Measurements from ENCODE around the gene TRMT10A. TPM values are rescaled to one million over a fixed set of nuclear protein-coding genes. Genes with fewer than 3 reads are reported as not detected.

The TRMT10A gene
- total RNA-seq, 1 donor from 2014 or later, result 15.6 TPM

DNA sequence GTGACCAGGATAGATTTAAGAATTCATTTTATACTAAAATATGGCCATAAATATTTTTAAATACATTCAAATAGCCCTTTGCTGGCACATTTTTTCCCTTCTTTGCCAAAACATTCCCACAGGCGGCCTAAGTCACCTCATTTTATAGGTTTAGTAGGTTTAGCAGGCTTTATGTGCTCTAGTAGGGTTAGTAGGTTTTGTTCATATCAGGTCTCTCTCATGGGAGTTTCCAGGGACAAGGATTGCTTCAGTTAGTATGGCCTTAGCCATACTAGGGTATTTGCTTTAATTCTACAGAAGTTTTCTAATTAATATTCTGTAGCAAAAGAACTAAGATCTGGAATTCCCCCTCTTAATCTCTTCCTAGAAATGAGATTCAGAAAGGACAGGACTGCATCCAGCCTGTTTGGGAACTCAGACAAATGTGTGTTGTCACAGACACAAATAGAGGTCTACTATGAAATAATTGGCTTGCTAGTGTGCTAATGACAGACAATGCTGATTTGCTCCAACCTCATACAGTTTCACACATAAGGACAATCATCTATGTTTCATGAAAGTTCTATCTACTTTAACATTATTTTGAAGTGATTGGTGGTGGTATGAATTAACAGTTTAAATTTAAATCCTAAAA lies 10.0 kb upstream of the TRMT10A start:
- Histone ChIP-seq H3K27ac (no peak overlapping the region), H3K4me3 (no peak overlapping the region), H3K36me3 (no peaks in the 10 kb centered on the region), H3K79me2 (ENCODE audit: low read depth) (no peaks in the 10 kb centered on the region), H4K20me1 (ENCODE audit: low read depth) (no peaks in the 10 kb centered on the region), H3K9ac (no peak overlapping the region), H3F3A (ENCODE audit: low read depth) (no peaks in the 10 kb centered on the region), H2AFZ (replicated peaks) (peak overlapping the region; percentile 4), H3K4me1 (peaks cover 13% of the 10 kb centered on the region), H3K27me3 (peaks cover 9% of the 10 kb centered on the region), H3K9me3 (ENCODE audit: low read depth) (no peaks in the 10 kb centered on the region), H3K4me2 (no peak overlapping the region)
- Mint-ChIP-seq H3K27me3 (ENCODE audit: insufficient read depth, low read depth) (no peaks in the 10 kb centered on the region), H3K36me3 (no peaks in the 10 kb centered on the region), H3K27ac (peak overlapping the region; percentile 74), H3K9me3 (no peaks in the 10 kb centered on the region), H3K4me1 (peaks cover 11% of the 10 kb centered on the region), H3K4me3 (no peak overlapping the region)
- no peak for DNase-seq (ENCODE audit: low spot score)
- TF ChIP-seq CTCF (IDR thresholded peaks at IDR 0.05) (no peak), EZH2phosphoT487 (IDR thresholded peaks at IDR 0.05) (no peak), EZH2 (IDR thresholded peaks at IDR 0.05) (no peak)

DNA sequence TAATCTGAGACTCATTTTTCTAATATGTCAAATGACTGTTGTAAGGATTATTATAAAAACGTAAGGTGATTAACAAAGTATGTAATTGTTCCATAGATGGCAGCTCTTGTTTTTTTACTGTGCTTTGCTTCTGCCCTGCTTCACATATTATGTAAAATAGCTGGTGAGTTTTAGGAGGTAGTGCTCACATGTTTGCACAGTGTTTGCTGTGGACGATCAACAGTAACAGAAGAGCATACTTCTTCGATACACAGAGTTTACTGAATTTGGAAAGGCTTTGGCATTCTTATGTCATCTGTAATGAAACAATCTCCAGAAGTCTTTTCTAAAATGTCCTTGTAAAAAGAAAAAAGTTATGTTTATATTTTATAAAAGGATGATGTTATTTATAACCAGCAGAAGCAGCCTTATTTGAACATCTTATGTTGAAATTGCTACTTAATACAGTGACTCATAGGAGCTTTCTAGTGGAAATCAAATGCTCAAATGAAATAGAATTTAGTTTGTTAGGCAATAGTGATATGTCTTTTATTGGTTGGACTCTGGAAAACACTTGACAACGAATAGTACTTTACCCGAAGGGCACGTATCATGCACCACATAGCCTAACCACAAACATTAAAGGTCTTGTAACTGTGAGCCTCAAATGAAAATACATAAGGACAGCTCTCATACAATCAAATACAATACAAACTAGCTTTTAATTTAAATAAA lies 8.8 kb upstream of the TRMT10A start:
- Histone ChIP-seq H3K4me3 (no peak overlapping the region), H3K27ac (no peak overlapping the region), H3K36me3 (no peaks in the 10 kb centered on the region), H3K9me3 (ENCODE audit: low read depth) (no peaks in the 10 kb centered on the region), H4K20me1 (ENCODE audit: low read depth) (no peaks in the 10 kb centered on the region), H3K4me1 (peaks cover 13% of the 10 kb centered on the region), H3F3A (ENCODE audit: low read depth) (no peaks in the 10 kb centered on the region), H3K9ac (no peak overlapping the region), H3K4me2 (no peak overlapping the region), H3K27me3 (peaks cover 9% of the 10 kb centered on the region), H3K79me2 (ENCODE audit: low read depth) (no peaks in the 10 kb centered on the region), H2AFZ (replicated peaks) (no peak overlapping the region)
- TF ChIP-seq EZH2phosphoT487 (IDR thresholded peaks at IDR 0.05) (no peak), EZH2 (IDR thresholded peaks at IDR 0.05) (no peak), CTCF (IDR thresholded peaks at IDR 0.05) (no peak)
- no peak for DNase-seq (ENCODE audit: low spot score)
- no peak overlapping the region for H3K27ac Mint-ChIP-seq
- no peak overlapping the region for H3K4me3 Mint-ChIP-seq
- H3K4me1 Mint-ChIP-seq, result peaks cover 11% of the 10 kb centered on the region
- H3K27me3 Mint-ChIP-seq (ENCODE audit: insufficient read depth, low read depth), result peaks cover 4% of the 10 kb centered on the region
- H3K36me3 Mint-ChIP-seq, result no peaks in the 10 kb centered on the region
- H3K9me3 Mint-ChIP-seq, result no peaks in the 10 kb centered on the region

DNA sequence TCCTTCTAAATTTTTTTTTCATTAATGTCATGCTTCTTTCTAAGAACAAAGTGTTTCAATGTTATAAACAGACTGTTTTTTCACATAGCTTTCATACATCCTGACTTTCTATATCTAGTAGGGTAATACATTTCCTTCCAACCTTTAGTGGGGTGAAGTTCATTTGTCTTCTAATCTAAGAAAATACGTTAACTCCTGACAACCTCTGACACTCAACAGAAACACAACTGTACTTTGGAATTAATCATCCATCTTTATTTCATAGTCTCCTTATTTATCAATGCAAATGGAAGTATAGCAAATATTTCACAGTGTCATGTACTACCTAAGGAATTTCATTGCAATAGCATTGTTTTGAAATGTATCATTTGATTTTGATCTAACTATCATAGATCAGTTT lies 8.0 kb upstream of the TRMT10A start:
- Histone ChIP-seq H3K9ac (no peak overlapping the region), H2AFZ (replicated peaks) (no peak overlapping the region), H3K36me3 (no peaks in the 10 kb centered on the region), H3K79me2 (ENCODE audit: low read depth) (no peaks in the 10 kb centered on the region), H3K4me1 (peaks cover 13% of the 10 kb centered on the region), H3K27me3 (peaks cover 9% of the 10 kb centered on the region), H3K27ac (no peak overlapping the region), H4K20me1 (ENCODE audit: low read depth) (no peaks in the 10 kb centered on the region), H3F3A (ENCODE audit: low read depth) (no peaks in the 10 kb centered on the region), H3K4me2 (no peak overlapping the region), H3K9me3 (ENCODE audit: low read depth) (no peaks in the 10 kb centered on the region), H3K4me3 (no peak overlapping the region)
- TF ChIP-seq EZH2phosphoT487 (IDR thresholded peaks at IDR 0.05), result no peak
- Mint-ChIP-seq H3K27me3 (ENCODE audit: insufficient read depth, low read depth) (peaks cover 4% of the 10 kb centered on the region), H3K4me1 (peaks cover 11% of the 10 kb centered on the region), H3K27ac (no peak overlapping the region), H3K36me3 (no peaks in the 10 kb centered on the region), H3K9me3 (no peaks in the 10 kb centered on the region), H3K4me3 (no peak overlapping the region)
- no peak for DNase-seq (ENCODE audit: low spot score)

- Histone ChIP-seq H3K27ac (no peak overlapping the region), H3K27me3 (peaks cover 5% of the 10 kb centered on the region), H3K4me3 (peak overlapping the region; percentile 63), H3K36me3 (no peaks in the 10 kb centered on the region), H3F3A (ENCODE audit: low read depth) (peaks cover 9% of the 10 kb centered on the region), H4K20me1 (ENCODE audit: low read depth) (no peaks in the 10 kb centered on the region), H3K4me2 (no peak overlapping the region), H3K4me1 (peaks cover 4% of the 10 kb centered on the region), H3K79me2 (ENCODE audit: low read depth) (no peaks in the 10 kb centered on the region), H3K9me3 (ENCODE audit: low read depth) (no peaks in the 10 kb centered on the region), H3K9ac (no peak overlapping the region), H2AFZ (replicated peaks) (no peak overlapping the region)
- Mint-ChIP-seq H3K4me1 (peaks cover 17% of the 10 kb centered on the region), H3K9me3 (no peaks in the 10 kb centered on the region), H3K27me3 (ENCODE audit: insufficient read depth, low read depth) (peaks cover 11% of the 10 kb centered on the region), H3K4me3 (peak overlapping the region; percentile 59), H3K36me3 (no peaks in the 10 kb centered on the region), H3K27ac (no peak overlapping the region)
- DNase-seq (ENCODE audit: low spot score), result no peak
- no peak for TF ChIP-seq EZH2 (IDR thresholded peaks at IDR 0.05)
- no peak for TF ChIP-seq EZH2phosphoT487 (IDR thresholded peaks at IDR 0.05)
- no peak for TF ChIP-seq CTCF (IDR thresholded peaks at IDR 0.05)
Measured at GRCh38 chr4:99564921-99565320, 1.1 kb upstream of the TRMT10A start.
